ENCODE measurements around the gene MTMR6. TPM values are rescaled to one million over a fixed set of nuclear protein-coding genes. Genes with fewer than 3 reads are reported as not detected.

MTMR6 gene
- polyA plus RNA-seq, 3 donors, result 15.2 to 20.6 (median 19.0) TPM

DNA sequence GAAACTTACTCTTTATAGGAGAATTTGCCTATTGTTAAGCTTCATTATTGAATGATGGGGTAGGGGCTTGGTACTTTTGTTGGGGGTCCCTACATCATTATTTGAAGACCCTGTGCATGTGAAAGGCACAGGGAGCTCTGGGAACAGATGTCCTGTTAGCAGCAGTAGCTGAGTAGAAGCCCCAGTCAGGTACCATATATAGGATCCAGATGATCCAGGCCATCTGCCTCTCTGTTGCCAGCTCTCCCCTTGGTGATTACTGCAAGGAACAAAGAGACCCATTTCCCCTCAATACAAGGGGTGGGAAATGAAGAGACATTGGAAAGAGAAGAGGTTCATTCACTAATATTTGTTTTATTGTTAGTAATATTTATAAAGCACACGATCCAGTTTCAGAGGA is 4.4 kb upstream of the MTMR6 start:
- DNase-seq (ENCODE audit: extremely low read depth in 1 of 11, low read depth in 9 of 11, low spot score in 4 of 11), result no peak

DNA sequence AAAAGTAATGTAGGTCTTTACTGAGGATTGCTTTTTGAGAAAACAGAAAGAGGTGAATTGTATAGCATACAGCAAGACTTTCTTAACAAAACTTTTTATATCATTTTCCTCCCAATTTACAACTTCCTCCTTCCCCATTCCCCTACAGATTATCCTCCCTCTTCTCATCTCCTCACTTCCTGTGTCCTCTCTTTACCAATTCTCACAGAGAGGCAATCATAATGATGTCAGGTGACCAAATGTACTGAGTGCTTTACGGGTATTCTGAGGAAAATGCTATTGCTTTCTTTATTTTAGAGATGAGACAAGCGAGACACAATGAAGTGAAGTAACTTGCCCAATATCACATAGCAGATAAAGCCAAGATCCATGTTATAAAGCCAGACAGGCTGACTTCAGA is 1.7 kb upstream of the MTMR6 start:
- no peak for DNase-seq (ENCODE audit: extremely low read depth in 1 of 11, low read depth in 9 of 11, low spot score in 4 of 11)

DNA sequence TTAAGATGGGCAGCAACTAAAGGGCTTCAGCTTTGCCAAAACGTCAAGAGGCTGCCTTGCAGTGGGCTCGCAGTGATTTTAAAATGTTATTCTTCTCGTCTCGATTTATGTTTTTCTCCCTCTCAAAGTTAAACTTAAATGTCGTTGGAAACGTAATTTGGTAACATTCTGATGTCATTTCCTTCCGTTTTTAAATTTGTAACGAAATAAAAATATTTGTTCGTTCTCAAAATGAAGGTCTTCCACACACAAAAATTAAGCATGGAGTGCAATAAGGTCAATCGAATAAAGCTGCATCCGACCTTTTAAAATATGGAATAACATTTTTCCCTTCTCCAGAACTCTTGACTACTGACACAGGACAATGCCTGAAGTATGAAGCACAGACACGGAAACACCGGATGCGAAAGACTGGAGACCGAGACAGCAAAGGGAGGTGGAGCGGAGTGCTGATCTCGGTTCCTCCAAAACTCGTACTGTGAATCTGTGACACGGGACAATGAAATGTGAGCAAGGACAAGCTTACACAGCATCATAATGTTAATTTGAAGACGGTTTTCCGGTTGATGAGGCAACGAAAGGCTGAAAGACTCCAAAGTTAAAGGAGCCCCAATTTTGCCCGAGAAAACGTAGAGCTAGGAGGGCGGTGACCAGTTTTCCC is 850 bp downstream of the MTMR6 start:
- DNase-seq (ENCODE audit: extremely low read depth in 1 of 11, low read depth in 9 of 11, low spot score in 4 of 11), result peak in 3 of 11 donors; percentile 27 to 36 (median 28)

DNA sequence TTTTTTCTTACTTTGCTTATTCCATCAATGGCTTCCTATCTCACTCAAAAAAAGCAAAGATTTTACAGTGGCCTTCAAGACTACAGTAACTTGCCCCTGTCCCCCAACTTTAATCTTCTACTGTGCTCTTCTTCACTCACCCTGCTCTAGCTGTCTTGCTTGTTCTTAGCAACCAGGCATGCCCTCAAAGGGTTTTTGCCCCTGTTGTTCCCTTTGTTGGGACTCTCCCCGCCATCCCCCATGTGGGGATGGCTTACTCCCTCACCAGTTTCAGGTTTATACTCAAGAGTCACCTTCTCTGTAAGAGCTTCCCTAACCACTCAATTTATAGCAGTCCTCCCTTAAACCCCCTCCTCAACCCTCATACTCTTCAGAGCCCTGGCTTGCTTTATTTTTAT is 5.4 kb downstream of the MTMR6 start:
- no peak for DNase-seq (ENCODE audit: extremely low read depth in 1 of 11, low read depth in 9 of 11, low spot score in 4 of 11)

DNA sequence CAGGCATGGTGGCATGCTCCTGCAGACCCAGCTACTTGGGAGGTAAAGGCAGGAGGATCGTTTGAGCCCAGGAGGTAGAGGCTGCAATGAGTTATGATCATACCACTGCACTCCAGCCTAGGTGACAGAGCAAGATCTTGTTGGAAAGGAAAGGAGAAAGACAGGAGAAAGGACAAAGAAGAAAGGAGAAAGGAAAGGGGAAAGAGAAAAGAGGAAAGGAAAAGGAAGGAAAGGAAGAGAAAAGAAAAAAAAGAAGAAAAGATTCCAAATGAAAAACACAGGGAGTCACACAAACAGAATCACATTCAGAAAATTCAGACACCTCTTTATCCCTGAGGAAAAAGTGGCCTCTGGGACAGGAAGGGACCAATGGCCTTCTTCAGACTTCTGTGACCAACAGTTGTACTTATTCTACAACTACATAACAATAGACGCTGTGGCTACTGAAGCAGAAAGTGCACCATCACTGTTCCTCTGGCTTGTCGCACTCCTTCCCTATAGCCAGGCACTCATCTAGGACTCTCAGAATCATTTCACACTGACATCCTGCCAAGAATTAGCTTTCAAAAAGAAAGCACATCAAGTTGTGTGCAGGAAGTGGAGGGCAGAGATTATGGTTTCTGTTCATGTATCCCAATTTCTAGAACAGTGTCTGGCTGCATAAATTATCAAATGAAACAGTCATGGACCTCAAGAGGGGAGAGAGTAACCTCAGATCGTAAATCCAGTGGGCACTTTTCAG is 5.9 kb downstream of the MTMR6 start:
- no peak for DNase-seq (ENCODE audit: extremely low read depth in 1 of 11, low read depth in 9 of 11, low spot score in 4 of 11)

DNA sequence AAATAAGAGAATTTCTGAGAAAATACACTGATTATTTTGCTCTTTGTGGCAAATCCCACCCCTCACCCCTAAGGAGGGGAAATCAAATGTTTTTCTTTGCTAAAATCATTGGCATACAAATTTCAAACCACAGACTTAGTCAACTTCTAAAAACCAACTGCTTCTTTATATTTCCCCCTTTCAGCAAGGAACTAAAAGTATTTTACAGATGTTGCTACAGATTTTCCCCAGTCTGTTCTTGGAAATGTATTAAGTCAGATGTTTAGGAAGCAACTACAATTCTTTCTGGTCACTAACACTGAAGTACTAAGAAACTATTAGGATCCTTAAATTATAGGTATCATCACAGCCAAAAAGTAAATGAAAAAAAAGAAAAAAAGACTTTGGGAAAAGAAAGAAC is 6.9 kb downstream of the MTMR6 start:
- DNase-seq (ENCODE audit: extremely low read depth in 1 of 11, low read depth in 9 of 11, low spot score in 4 of 11), result no peak

DNA sequence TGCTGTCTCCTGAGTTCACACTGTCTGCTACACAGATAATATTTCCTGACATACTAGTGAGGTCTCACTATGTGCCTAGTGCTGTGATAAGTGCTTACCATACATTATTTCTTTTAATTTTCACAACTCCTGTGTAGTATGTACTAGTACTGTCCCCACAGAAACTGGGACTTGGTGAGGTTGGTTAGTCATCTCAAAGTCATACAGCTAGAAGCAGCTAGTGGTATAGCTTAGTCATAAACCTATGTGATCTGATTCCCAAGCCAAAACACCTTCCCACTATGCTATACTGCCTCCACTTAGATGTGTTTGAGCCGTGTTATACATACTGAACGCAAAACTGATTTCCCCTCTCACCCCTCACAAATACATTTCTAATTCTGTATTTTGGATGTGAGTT is 10.5 kb downstream of the MTMR6 start:
- no peak for DNase-seq (ENCODE audit: extremely low read depth in 1 of 11, low read depth in 9 of 11, low spot score in 4 of 11)

DNA sequence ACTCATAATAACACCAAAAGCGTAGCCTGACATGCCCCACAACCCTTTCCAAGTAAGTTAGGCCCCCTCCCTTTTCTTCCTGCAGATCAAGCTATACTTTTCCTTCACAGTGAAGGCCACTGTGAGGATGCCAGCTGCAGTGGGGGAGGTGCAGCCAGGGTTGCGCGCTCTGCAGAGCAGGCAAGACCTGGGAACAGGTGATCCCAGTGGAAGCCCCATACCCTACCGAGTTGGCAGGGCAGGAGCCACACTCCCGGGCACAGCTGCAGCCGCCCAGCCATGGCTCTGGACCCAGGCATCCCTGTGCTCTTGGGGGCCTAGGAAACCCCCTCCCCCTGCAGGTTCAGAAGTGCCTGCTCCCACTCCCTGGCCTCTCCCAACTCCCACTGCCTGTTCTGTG is 18.7 kb downstream of the MTMR6 start:
- no peak for DNase-seq (ENCODE audit: extremely low read depth in 1 of 11, low read depth in 9 of 11, low spot score in 4 of 11)

DNA sequence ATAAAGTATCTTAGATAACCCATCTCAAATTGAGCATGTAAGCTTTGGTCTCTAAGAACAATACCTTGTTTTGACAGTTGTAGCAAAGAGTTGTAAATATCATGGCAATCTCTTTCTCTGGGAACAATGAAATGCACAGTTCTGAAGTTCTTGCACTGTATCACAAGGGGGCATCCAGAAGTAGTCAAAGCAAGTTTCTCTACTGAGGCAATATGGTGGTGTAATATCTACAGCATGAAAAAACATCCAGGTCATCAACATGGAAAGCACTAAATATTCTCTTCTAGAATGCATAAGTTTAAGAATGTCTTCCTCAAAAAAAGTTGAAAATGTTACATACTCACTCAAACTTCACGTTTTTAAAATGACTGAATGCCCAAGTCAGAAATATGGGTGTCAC is 19.6 kb downstream of the MTMR6 start:
- DNase-seq (ENCODE audit: extremely low read depth in 1 of 11, low read depth in 9 of 11, low spot score in 4 of 11), result no peak

DNA sequence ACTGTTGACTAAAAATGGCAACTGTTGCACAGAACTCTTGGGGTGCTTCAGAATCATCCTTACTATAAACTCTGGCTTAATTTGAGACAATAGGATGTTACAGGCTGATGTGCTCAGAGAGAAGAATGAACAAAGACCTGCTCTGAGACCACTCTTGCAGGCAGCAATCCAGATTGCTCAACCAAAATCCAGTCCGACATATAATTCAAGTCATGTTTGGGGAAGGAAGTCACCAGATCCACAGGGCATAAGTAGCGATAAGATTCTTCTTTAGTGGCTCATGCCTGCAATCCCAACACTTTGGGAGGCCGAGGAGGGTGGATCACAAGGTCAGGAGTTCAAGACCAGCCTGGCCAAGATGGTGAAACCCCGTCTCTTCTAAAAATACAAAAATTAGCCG is 20.6 kb downstream of the MTMR6 start:
- no peak for DNase-seq (ENCODE audit: extremely low read depth in 1 of 11, low read depth in 9 of 11, low spot score in 4 of 11)

DNA sequence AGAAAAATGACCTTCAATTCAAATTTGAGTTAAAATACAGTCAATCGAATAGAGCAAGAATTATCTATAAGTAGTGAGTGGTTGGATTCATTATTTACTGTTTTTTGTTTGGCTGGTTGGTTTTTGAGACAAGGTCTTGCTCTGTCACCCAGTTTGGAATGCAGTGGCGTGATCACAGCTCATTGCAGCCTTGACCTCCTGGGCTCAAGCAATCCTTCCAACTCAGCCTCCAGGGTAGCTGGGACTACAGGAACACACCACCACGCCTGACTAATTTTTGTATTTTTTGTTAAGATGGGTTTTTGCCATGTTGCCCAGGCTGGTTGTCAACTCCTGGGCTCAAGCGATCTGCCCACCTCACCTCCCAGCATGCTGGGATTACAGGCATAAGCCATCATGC is 25.0 kb downstream of the MTMR6 start:
- no peak for DNase-seq (ENCODE audit: extremely low read depth in 1 of 11, low read depth in 9 of 11, low spot score in 4 of 11)

DNA sequence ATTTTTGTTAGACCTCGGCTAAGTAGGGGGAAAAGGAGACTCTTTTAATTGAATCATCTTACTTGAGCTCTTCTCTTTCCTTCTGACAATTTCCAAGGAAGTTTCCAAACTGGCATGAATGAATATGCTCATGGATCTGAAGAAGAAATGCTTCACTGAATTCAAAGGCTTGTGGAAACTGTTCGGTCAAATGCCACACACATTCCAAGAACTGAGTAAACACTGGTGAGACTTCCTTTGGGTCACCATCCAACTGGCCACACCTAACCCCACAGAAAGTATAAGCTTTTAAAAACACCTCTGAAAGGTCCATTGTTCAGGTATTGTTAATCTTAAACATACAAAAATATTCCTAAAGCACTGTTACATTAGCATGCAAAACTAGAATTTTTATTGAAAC is 33.6 kb downstream of the MTMR6 start:
- DNase-seq (ENCODE audit: extremely low read depth in 1 of 11, low read depth in 9 of 11, low spot score in 4 of 11), result no peak

DNA sequence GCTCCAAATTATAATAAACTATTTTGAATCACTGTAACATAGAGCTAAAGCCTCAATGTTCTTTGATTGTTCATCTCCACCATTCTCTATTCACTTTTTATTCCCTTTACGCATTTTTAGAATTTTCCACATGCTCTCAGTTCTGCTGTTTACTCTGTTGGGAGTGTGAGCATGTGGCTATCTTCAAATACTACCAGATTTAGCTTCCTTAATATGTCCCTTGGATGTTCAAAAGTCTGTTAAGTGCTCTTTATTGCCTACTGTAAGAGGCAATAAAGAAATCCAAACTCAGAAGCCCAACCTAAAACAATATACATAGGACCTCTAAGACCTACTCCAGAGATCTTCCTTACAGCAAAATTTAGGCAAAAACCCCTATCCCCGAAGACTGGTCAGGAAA is 34.5 kb downstream of the MTMR6 start:
- DNase-seq (ENCODE audit: extremely low read depth in 1 of 11, low read depth in 9 of 11, low spot score in 4 of 11), result no peak

DNA sequence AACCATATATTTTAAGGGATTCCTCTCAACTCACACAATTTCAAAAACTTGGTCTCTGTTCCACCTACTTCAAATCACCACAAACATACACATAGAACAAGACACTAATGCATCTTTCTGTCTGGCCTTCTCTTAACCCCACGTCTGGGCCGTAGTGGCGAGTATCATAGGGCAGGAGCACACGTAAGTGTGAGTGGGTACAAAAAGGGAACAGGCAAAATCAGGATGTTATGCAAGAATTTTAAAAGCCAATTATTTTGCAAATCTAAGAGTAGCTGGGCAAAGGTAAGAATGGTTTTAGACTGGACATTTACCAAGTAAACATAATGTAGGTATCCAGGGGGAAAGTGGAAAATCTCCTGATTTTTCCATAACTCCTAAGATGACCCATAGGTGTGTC is 35.1 kb downstream of the MTMR6 start:
- DNase-seq (ENCODE audit: extremely low read depth in 1 of 11, low read depth in 9 of 11, low spot score in 4 of 11), result no peak

DNA sequence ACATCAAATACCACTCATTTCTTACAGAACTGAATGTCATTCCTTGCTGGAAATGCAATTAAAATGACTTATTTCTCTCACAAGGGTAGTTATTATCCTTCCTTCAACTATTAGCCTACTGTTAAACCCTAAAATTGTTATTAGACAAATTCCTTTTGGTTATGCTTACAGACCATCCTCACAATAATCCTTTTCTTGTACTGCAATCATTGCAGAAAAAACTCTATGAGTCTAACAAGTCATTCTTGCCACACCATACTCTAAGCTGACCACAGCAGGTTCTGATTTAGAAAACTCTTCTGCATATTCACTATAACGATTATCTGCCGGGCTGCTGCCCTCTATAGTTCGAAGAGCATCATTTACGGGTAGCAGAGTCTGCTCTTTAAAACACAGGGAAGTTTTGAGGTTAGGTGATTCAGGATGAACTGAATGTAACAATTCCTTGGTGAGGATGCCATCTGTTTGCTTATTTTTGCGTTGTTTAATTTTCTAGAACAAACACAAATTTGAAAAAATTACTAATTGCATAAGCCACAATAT is 38.2 kb downstream of the MTMR6 start:
- DNase-seq (ENCODE audit: extremely low read depth in 1 of 11, low read depth in 9 of 11, low spot score in 4 of 11), result peak in 3 of 11 donors; percentile 8 to 24 (median 8)

DNA sequence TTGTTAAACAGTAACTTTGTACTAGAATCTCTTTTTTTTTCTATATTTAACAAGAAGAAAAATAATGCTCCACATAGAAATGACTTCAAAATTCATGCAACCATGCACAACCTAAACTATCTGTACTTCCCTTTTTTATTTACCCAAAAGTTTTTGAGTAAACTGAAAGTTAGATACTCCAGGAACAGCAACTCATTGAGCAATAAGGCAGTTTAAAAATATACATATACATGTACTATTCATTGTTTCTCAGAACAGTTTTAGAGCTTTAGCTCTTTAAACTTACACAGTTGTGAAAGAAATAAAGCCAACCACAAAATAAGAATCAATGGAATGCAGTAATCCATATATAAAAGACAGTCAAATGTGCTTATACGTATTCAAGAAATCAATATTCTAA is 39.2 kb downstream of the MTMR6 start:
- DNase-seq (ENCODE audit: extremely low read depth in 1 of 11, low read depth in 9 of 11, low spot score in 4 of 11), result no peak

DNA sequence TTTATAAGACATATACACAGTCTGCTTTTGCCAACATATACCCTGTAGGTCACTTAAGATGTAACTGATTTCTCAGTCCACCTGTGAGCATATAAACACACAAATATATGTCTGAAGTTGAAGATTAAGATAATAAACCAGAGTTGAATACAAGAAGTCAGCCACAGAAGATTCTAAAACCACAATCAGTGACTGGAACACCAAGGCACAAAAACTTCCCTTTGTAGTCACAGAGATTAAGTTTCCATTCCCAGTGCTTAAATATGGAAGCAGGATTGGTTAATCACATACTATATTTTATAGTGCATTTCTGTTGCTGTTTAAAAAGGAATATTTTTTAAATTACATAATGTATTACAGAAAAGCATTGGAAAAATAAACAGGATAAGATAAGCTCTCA is 39.9 kb downstream of the MTMR6 start:
- no peak for DNase-seq (ENCODE audit: extremely low read depth in 1 of 11, low read depth in 9 of 11, low spot score in 4 of 11)

DNA sequence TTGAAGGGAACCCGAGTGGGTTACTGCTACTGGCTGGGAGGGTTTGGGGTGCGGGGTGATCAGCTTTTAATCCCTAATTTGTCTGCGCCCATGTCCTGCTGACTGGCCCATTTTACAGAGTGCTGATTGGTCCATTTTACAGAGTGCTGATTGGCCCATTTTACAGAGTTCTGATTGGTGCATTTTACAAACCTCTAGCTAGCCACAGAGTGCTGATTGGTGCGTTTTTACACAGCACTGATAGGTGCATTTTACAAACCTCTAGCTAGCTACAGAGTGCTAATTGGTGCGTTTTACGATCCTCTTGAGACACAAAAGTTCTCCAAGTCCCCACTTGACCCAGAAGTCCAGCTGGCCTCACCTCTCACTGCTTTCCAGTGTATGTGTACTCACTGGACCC is 43.2 kb downstream of the MTMR6 start:
- DNase-seq (ENCODE audit: extremely low read depth in 1 of 11, low read depth in 9 of 11, low spot score in 4 of 11), result no peak

DNA sequence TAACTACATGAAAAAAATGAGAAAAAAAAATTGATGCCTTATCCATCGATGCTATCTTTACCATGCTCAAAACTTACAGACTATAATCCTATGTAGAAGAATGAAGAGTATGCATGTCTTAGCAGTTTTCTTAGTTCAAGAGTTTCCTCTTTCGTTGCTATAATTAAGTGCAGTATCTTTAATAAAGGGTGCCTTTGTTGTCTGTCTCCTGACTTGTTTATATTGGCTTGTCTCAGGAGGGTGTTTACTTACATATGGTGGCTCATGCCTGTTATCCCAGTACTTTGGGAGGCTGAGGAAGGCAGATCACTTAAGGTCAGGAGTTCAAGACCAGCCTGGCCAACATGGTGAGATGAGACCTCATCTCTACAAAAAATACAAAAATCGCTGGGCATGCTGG is 44.3 kb downstream of the MTMR6 start:
- DNase-seq (ENCODE audit: extremely low read depth in 1 of 11, low read depth in 9 of 11, low spot score in 4 of 11), result no peak

DNA sequence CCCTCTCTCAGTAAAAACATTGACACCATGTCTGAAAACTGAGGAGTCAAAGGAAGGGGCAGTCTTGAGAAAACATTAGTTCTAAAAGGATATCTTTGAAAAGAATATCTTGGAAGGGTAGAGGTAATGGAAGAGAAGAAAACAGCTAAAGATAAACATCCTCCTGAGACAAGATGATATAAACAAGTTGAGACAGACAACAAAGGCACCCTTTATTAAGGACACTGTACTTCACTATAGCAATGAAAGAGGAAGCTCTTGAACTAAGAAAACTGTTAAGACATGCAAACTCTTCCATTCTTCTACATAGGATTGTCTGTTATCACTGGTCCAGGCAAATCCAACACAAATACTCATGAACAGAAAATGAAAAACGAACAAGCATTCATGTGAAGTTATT is 46.3 kb downstream of the MTMR6 start:
- DNase-seq (ENCODE audit: extremely low read depth in 1 of 11, low read depth in 9 of 11, low spot score in 4 of 11), result no peak

DNA sequence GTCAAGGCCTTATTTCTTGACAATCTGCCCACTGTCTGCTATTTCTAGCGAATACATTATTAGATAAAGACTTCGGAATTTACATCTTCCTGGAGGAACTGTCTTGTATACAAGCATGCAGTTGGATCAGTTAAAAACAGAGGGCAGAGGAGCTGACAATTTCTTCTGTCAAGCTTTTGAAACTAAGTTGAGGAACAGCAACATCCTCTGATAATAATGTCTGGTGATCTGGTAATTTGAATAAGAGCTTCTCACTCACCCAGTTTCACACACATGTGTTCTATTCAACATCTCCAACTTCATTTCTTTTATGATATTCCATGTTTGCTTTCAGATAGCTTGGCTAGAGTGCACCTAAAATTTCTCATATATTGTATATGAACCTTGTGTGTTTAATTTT is 50.2 kb downstream of the MTMR6 start:
- DNase-seq (ENCODE audit: extremely low read depth in 1 of 11, low read depth in 9 of 11, low spot score in 4 of 11), result no peak

Measured in renal cortex interstitium (tissue), 11 donors.